Heart left ventricle (tissue), 13 donors: ENCODE measurements around the gene BBS5.

ENCODE experiments used
- POLR2A ChIP-seq, 2 donors: fragments of 450-650 bp; IDR thresholded peaks; one replicate each; pipeline ENCODE4 v1.6.1; 2017; ENCODE audit warnings: antibody characterized with exemption in 2 of 2, mild to moderate bottlenecking in 2 of 2, moderate library complexity in 2 of 2
- TF ChIP-seq, protein P1 (sequence below), 12 donors: fragments of 200-600 bp; sonication (generic) in 4 of 12; IDR thresholded peaks; one replicate each; pipeline versions ENCODE4 v1.5.0 to v1.8.0; 2018 to 2022; ENCODE audit warnings: antibody characterized with exemption in 12 of 12, mild to moderate bottlenecking in 5 of 12
- donor health status: ischemic (EF 13 %, LVEDD 7.1; RV severe dilation, severe dysfunction).
- donor health status: DM: no; HTN: yes; CAD: no.
- donor health status: DM: no; HTN: no; CAD: no.
- donor health status: ischemic (EF 25% LVEDD 6.9; RV normal size, moderate dysfunction).
- donor health status: ischemic (EF 25% LVEDD 5.7; RV mildly dilated, moderate dysfunction).
- donor health status: ischemic (EF 35%, LVEDD 5.7; RV mildly dilated, moderate dysfunction).
- donor health status: nonischemic (EF 11% LVEDD 7.7; RV severe dilation, severe dysfunction).
- donor health status: DM: yes; HTN: yes; CAD: no.
- donor health status: PGD.
- donor health status: ischemic (EF 29% LVEDD 5.4; RV normal size, mild dysfunction).
- donor health status: nonischemic (EF 23%, LVEDD 6.1; RV moderate dilation, normal function).

- TF ChIP-seq POLR2A (IDR thresholded peaks at IDR 0.05) = no peak
- TF ChIP-seq, protein P1, sequence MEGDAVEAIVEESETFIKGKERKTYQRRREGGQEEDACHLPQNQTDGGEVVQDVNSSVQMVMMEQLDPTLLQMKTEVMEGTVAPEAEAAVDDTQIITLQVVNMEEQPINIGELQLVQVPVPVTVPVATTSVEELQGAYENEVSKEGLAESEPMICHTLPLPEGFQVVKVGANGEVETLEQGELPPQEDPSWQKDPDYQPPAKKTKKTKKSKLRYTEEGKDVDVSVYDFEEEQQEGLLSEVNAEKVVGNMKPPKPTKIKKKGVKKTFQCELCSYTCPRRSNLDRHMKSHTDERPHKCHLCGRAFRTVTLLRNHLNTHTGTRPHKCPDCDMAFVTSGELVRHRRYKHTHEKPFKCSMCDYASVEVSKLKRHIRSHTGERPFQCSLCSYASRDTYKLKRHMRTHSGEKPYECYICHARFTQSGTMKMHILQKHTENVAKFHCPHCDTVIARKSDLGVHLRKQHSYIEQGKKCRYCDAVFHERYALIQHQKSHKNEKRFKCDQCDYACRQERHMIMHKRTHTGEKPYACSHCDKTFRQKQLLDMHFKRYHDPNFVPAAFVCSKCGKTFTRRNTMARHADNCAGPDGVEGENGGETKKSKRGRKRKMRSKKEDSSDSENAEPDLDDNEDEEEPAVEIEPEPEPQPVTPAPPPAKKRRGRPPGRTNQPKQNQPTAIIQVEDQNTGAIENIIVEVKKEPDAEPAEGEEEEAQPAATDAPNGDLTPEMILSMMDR (IDR thresholded peaks at IDR 0.05) = no peak
Observed at GRCh38 chr2:169540146-169540545, 60.9 kb downstream of the BBS5 start.
